HG02840 (cell line): Measurements from ENCODE around the gene TYK2.
"Not testable (repeated sequence)": the region's sequence is repeated elsewhere in the genome, so short reads cannot be mapped to it uniquely, and the experiment has no call there.

Experiments used
- ATAC-seq: cut with Tn5 transposase; IDR thresholded peaks from one replicate; pipeline ENCODE4 v1.9.1; 2021; ENCODE audit warnings: mild to moderate bottlenecking, moderate library complexity, moderate number of reproducible peaks; ENCODE audit not compliant: unreplicated experiment, low FRiP score

The TYK2 gene

GRCh38 chr19:10408511-10409283, 28.3 kb upstream of the TYK2 start:
- ATAC-seq: no peak

- ATAC-seq: no peak
Measured at GRCh38 chr19:10407096-10407495, 26.7 kb upstream of the TYK2 start.

DNA sequence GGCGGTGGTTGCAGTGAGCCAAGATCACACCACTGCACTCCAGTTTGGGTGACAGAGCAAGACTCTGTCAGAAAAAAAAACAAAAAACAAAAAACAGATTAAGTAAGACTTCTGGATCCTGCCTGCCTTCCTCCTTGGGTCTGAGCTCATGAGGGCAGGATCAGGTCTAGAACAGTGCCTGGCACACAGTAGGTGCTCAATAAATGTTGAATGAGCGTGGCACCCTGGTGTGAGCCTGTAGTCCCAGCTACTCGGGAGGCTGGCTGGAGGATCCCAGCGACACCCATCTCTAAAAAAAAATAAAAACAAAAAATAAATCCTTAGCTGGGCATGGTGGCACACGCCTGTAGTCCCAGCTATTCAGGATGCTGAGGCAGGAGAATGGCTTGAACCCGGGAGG, 25.8 kb upstream of the TYK2 start:
- no peak for ATAC-seq

- ATAC-seq: no peak
Measured at GRCh38 chr19:10404888-10405820, 24.8 kb upstream of the TYK2 start.

GRCh38 chr19:10403137-10404021, 23.0 kb upstream of the TYK2 start, which contains the start of gene CDC37:
TSS of gene CDC37 (minus strand) at chr19:10403542. CDS start at chr19:10403479, 63 bp downstream.
- peak; percentile 80 for ATAC-seq

DNA sequence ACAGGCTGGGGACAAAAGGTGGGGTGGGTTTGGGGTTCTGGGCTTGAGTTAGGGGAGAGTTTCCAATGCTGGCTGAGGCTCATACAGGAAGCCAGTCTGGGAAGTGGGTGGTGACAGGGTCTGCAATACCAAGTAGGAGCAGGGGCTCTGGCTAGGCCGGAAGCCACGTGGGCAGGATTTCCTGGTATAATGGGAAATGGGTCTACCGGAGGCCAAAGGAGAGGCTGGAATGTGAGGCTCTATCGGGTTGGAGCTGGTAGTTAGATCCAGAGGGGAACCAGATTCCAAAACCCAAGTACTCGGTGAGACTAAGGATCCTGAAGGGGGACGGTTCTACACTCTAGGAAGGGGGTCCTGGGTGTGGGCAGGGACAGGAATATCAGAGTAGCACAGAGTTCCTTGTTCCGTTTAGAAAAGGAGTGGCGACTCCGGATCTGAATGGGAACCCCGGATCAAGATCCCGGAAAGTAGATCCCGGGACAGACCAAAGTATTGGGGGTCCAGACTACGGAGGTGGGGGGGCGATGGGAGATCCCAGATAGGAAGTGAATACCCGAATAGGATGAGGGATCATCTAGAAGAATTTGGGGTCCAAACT, 22.2 kb upstream of the TYK2 start:
- no peak for ATAC-seq

GRCh38 chr19:10399878-10400277, 19.5 kb upstream of the TYK2 start:
- ATAC-seq: no peak

DNA sequence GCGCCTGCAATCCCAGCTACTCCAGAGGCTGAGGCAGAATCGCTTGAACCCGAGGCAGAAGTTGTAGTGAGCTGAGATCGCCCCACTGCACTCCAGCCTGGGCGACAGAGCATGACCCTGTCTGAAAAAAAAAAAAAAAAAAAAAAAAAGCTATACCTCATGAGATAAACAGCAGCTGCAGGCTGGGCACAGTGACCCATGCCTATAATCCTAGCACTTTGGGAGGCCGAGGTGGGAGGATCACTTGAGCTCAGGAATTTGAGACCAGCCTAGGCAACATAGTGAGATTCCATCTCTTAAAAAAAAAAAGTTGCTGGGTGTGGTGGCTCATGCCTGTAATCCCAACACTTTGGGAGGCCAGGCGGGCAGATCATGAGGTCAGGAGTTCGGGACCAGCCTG, 19.0 kb upstream of the TYK2 start:
- ATAC-seq: not testable (repeated sequence)

- ATAC-seq: no peak
Measured at GRCh38 chr19:10398819-10399218, 18.4 kb upstream of the TYK2 start.

DNA sequence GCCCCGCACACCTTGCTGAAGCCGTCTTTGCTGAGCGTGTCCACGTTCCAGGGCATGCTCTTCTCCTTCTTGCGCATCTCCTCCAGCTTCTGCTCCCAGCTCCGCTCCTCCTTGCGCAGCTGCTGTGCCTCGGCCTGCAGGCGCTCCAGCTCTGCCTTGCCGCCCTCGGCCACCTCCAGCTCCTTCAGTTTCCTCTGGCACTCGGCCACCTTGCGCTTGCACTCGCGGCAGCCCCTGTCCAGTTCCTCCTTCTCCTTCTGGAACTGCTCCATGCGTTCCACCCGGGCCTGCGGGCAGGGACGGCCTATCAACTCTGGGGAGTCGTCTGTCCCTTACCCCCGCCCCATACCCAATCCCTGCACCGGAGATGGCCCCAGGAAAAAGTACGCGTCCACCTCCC, 15.5 kb upstream of the TYK2 start:
- ATAC-seq: no peak

GRCh38 chr19:10395436-10395835, 15.1 kb upstream of the TYK2 start:
- no peak for ATAC-seq

DNA sequence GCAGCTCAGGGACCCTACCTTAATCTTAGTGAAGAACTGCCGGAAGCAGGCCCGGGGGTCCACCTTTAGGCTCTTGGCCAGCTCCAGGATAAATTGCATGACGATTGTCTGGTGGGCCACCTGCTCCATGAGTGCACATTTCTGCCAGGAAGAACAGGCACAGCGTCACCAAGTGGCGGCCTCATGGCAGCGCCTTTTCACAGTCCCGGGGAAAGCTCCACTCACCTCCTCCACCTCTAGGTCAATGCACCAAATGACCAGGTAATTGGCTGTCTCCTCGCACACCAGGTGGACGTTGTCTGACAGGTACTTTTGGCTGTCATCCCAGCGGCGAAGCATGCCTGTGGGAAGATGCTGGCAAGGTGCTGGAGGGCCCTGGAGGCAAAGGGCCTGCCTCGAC, 14.6 kb upstream of the TYK2 start:
- no peak for ATAC-seq

DNA sequence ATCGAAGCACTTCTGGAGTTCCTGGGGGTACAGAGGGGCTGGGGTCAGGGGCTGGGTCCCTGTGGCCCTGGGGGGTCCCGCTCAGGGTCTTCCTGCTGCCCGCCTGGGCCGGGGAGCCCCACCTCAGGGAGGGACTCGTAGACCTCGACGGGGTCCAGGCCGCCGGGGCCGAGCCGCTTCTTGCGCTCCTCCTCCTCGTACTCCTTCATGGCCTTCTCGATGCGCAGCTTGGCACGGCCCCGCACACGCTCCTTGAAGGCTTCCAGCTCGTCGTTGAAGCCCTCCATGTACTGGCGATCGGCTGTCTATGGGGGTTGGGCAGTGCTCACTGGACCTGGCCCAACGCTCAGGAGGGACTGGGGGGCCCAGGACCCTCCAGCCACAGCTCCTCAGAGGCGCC, 12.8 kb upstream of the TYK2 start:
- no peak for ATAC-seq

GRCh38 chr19:10392120-10392519, 11.7 kb upstream of the TYK2 start:
- no peak for ATAC-seq

DNA sequence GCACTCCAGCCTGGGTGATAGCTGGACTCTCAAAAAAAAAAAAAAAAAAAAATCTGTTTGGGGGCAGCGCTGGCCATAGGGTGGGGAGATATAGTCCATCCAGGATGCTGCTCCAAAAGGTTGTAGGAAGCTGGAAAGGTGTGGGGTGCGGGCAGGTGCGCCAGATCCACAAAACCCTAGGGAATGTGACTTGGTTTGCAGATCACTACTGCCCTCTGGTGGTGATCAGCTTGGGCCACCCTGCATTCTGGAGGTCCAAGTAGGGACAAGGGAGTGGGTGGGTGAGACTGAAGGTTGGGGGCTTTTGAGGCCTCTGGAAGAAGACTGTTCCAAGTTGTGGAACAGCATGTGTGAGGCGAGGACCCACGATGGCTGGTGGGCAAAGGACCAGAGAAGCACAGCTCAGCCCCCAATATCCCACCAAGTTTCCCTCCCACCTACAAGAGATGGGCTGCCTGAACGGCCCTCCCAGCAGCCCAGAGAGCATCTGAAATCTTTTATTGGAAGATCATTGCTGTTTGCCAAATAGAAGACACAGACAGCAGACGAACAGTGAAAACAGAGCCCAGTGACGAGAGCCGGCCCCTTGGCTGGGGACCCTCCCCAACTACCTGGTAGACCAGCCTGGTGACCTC, 10.4 kb upstream of the TYK2 start:
- ATAC-seq: no peak

- no peak for ATAC-seq
Measured at GRCh38 chr19:10389863-10390262, 9.5 kb upstream of the TYK2 start.

GRCh38 chr19:10388957-10389356, 8.6 kb upstream of the TYK2 start:
- no peak for ATAC-seq

GRCh38 chr19:10384580-10384979, 4.2 kb upstream of the TYK2 start:
- ATAC-seq: no peak

GRCh38 chr19:10383223-10383499, 2.8 kb upstream of the TYK2 start:
- ATAC-seq: not testable (repeated sequence)

GRCh38 chr19:10379880-10380312, 476 bp downstream of the TYK2 start:
- ATAC-seq: no peak
